Sigmoid colon (tissue), 7 donors: Measurements from ENCODE around the gene SERPINA4. TPM values are rescaled to one million over a fixed set of nuclear protein-coding genes. Genes with fewer than 3 reads are reported as not detected.

ENCODE experiments used
- DNase-seq: peaks from one replicate; pipeline ENCODE4 v3.0.0-alpha.2; 2019
- H3K27ac ChIP-seq, 4 donors: fragments of 200-600 bp; sonication (generic); one replicate each; pipeline ENCODE4 v1.5.1; 2016 to 2019; ENCODE audit warnings: mild to moderate bottlenecking in 1 of 4
- H3K27me3 ChIP-seq, 3 donors: fragments of 200-600 bp; sonication (generic); one replicate each; pipeline ENCODE4 v1.5.1; 2019; ENCODE audit warnings: mild to moderate bottlenecking in 1 of 3
- H3K36me3 ChIP-seq, 4 donors: fragments of 200-600 bp; sonication (generic); one replicate each; pipeline ENCODE4 v1.5.1; 2016 to 2019
- H3K4me1 ChIP-seq, 4 donors: fragments of 200-600 bp; sonication (generic); one replicate each; pipeline ENCODE4 v1.5.1; 2017 to 2019
- H3K4me3 ChIP-seq, 4 donors: fragments of 200-600 bp; sonication (generic); one replicate each; pipeline ENCODE4 v1.5.1; 2017 to 2019; ENCODE audit warnings: mild to moderate bottlenecking in 2 of 4, moderate library complexity in 1 of 4
- H3K9me3 ChIP-seq, 4 donors: fragments of 200-600 bp in 3 of 4; sonication (generic) in 3 of 4; one replicate each; pipeline versions ENCODE4 v1.5.1 to v1.6.1; 2013 to 2019
- CTCF ChIP-seq, 4 experiments: fragments of 450-650 bp in 3 of 4; fragments of 200-600 bp in 1 of 4; IDR thresholded peaks; one replicate each; pipeline ENCODE4 v1.5.1; 2016 to 2019; ENCODE audit warnings: antibody characterized with exemption in 4 of 4, mild to moderate bottlenecking in 3 of 4, moderate library complexity in 2 of 4
- EP300 ChIP-seq, 4 donors: sonication (generic); formaldehyde crosslinking; IDR thresholded peaks; one replicate each; pipeline ENCODE4 v1.6.1; 2017; ENCODE audit warnings: antibody characterized with exemption in 4 of 4
- POLR2A ChIP-seq, 2 donors: fragments of 450-650 bp; IDR thresholded peaks; one replicate each; pipeline ENCODE4 v1.6.1; 2016; ENCODE audit warnings: antibody characterized with exemption in 2 of 2, mild to moderate bottlenecking in 2 of 2, moderate library complexity in 2 of 2
- POLR2AphosphoS5 ChIP-seq, 4 donors: sonication (generic); formaldehyde crosslinking; IDR thresholded peaks; one replicate each; pipeline ENCODE4 v1.6.1; 2017; ENCODE audit warnings: antibody characterized with exemption in 4 of 4
- WGBS, 2 donors: extraction: QIAGEN DNeasy Blood & Tissue Kit; methylation state at CpG; one replicate each; pipeline ENCODE4 v1.1.7; 2013; 5-methylcytosine and 5-hydroxymethylcytosine counted together
- intact Hi-C: fragments of 100-400 bp; cut with DNase I; formaldehyde crosslinking; loops from one replicate; pipeline ENCODE4 v1.15.1; 2023
- polyA plus RNA-seq, 3 donors: library from polyadenylated mRNA; stranded (reverse); fragments of 200-250 nt; gene quantifications; one replicate each; pipeline ENCODE4 v1.2.3, GENCODE V29; 2013
- total RNA-seq, 4 donors: library from RNA; depleted of rRNA; stranded (reverse); fragments of >200 nt; gene quantifications; one replicate each; pipeline ENCODE4 v1.1.0, GENCODE V29; 2016
- donor health status: healthy with polysubstance abuse.
- donor health status: Bipolar disorder and iron deficiency.
- donor health status: healthy.

SERPINA4 gene
- total and polyA plus RNA-seq, 7 donors, result not detected

GRCh38 chr14:94584591-94585280, 23.5 kb downstream of the SERPINA4 start:
- Histone ChIP-seq H3K36me3 (no peaks in the 10 kb centered on the region), H3K4me1 (peaks cover 0 to 5% (median 0%) of the 10 kb centered on the region in 4 donors), H3K4me3 (no peak overlapping the region), H3K9me3 (no peaks in the 10 kb centered on the region), H3K27ac (no peak overlapping the region), H3K27me3 (no peaks in the 10 kb centered on the region)
- intact Hi-C loops, result no loop called here
- WGBS, 2 donors, result 83 to 85% methylated on average over 5 of the region's 5 CpGs
- no peak for DNase-seq
- no peak for TF ChIP-seq EP300 (IDR thresholded peaks at IDR 0.05)
- TF ChIP-seq POLR2AphosphoS5 (IDR thresholded peaks at IDR 0.05), result no peak
- no peak for TF ChIP-seq POLR2A (IDR thresholded peaks at IDR 0.05)
- TF ChIP-seq CTCF (IDR thresholded peaks at IDR 0.05), result no peak

GRCh38 chr14:94586635-94587034, 25.4 kb downstream of the SERPINA4 start:
- Histone ChIP-seq H3K9me3 (no peaks in the 10 kb centered on the region), H3K27me3 (no peaks in the 10 kb centered on the region), H3K36me3 (no peaks in the 10 kb centered on the region), H3K27ac (no peak overlapping the region), H3K4me3 (no peak overlapping the region), H3K4me1 (no peaks in the 10 kb centered on the region)
- no peak for DNase-seq
- 84 to 85% methylated on average over 4 of the region's 4 CpGs for WGBS, 2 donors
- intact Hi-C loops, result no loop called here
- TF ChIP-seq CTCF (IDR thresholded peaks at IDR 0.05), result no peak
- no peak for TF ChIP-seq EP300 (IDR thresholded peaks at IDR 0.05)
- no peak for TF ChIP-seq POLR2A (IDR thresholded peaks at IDR 0.05)
- no peak for TF ChIP-seq POLR2AphosphoS5 (IDR thresholded peaks at IDR 0.05)

- DNase-seq, result no peak
- intact Hi-C loops, result no loop called here
- Histone ChIP-seq H3K4me1 (no peaks in the 10 kb centered on the region), H3K27me3 (no peaks in the 10 kb centered on the region), H3K36me3 (no peaks in the 10 kb centered on the region), H3K27ac (no peak overlapping the region), H3K4me3 (no peak overlapping the region), H3K9me3 (no peaks in the 10 kb centered on the region)
- 88 to 95% methylated on average over 4 of the region's 4 CpGs for WGBS, 2 donors
- TF ChIP-seq POLR2A (IDR thresholded peaks at IDR 0.05) (no peak), EP300 (IDR thresholded peaks at IDR 0.05) (no peak), POLR2AphosphoS5 (IDR thresholded peaks at IDR 0.05) (no peak), CTCF (IDR thresholded peaks at IDR 0.05) (no peak)
Measured at GRCh38 chr14:94588311-94588710, 27.1 kb downstream of the SERPINA4 start.

- intact Hi-C loops, result no loop called here
- TF ChIP-seq POLR2A (IDR thresholded peaks at IDR 0.05) (no peak), EP300 (IDR thresholded peaks at IDR 0.05) (no peak), POLR2AphosphoS5 (IDR thresholded peaks at IDR 0.05) (no peak), CTCF (IDR thresholded peaks at IDR 0.05) (no peak)
- DNase-seq, result no peak
- Histone ChIP-seq H3K4me3 (no peak overlapping the region), H3K9me3 (no peaks in the 10 kb centered on the region), H3K4me1 (no peaks in the 10 kb centered on the region), H3K27me3 (no peaks in the 10 kb centered on the region), H3K36me3 (no peaks in the 10 kb centered on the region), H3K27ac (no peak overlapping the region)
Measured at GRCh38 chr14:94591073-94591472, 29.8 kb downstream of the SERPINA4 start.

- no peak overlapping the region for H3K4me3 ChIP-seq
- no peak overlapping the region for H3K27ac ChIP-seq
- no peak for TF ChIP-seq POLR2A (IDR thresholded peaks at IDR 0.05)
- no peak for TF ChIP-seq POLR2AphosphoS5 (IDR thresholded peaks at IDR 0.05)
- no peaks in the 10 kb centered on the region for H3K36me3 ChIP-seq
- H3K4me1 ChIP-seq, result no peaks in the 10 kb centered on the region
- H3K27me3 ChIP-seq, result no peaks in the 10 kb centered on the region
- WGBS, 2 donors, result 93 to 94% methylated on average over 8 of the region's 8 CpGs
- no peak for DNase-seq
- H3K9me3 ChIP-seq, result no peaks in the 10 kb centered on the region
- intact Hi-C loops, result no loop called here
Measured at GRCh38 chr14:94591871-94592270, 30.6 kb downstream of the SERPINA4 start.
